Germinal center (tissue), 1 donor: ENCODE measurements around the gene FGD2.
A peak's percentile ranks its signal among the peaks of the same experiment; 100 is the strongest.
"Not testable (repeated sequence)": the region's sequence is repeated elsewhere in the genome, so short reads cannot be mapped to it uniquely, and the experiment has no call there.

ENCODE experiments used
- DNase-seq: peaks from one replicate; pipeline ENCODE4 v3.0.0; 2012; ENCODE audit warnings: mixed read lengths, low spot score

The FGD2 gene

DNA sequence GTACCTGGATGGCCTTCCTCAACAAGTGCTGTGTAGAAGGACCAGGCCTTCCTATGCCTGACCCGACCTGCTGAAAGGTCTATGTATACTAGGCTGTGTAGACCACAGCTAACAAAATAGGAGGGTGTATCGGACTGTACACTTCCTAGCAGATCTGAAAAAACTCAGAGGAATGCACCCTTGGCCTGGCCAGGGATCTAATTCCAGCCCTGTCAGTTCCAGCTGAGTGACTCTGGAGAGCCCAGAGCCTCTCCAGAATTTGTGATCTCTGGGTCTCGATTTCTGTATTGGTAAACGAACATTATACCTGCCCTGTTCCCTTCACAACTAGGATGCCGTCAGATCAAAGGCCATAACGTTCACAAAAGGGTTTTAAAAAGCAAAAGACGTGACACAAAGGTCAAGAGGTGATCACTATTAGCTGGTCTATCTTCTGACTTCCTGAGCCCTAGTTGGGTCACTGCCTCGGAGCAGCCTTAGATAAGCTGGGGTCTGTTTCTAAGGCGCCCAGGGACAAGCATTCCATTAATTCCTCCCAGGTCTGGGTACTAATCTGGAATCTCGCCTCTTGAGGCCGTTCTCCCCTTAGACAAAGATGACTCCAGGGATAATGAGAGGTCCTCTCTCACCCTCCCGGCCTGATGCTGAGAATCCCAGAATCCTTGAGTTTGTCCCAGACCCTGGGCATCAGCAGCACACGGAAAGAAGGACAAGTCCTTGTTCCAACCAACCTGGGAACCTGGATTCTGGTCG lies 33.4 kb upstream of the FGD2 start:
- DNase-seq, result no peak

DNA sequence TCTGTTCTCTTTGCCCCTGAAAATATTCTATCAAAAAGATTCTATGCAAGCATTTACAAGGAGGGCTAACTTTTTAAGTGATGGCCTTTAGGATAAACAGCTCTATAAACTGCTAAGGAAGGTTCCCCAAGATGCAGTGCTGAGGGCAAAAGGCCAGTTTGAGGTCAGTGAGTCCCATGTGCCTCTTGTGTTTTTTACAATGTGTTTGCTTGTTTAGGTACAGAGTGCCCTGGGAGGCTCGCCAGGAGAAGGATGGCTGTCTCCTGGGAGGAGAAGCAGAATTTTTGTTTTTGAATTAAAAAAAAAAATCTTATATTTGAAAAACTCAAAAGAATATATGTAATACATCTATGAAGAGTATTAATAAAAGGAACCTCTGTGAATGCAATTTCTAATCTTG lies 32.3 kb upstream of the FGD2 start:
- no peak for DNase-seq

DNA sequence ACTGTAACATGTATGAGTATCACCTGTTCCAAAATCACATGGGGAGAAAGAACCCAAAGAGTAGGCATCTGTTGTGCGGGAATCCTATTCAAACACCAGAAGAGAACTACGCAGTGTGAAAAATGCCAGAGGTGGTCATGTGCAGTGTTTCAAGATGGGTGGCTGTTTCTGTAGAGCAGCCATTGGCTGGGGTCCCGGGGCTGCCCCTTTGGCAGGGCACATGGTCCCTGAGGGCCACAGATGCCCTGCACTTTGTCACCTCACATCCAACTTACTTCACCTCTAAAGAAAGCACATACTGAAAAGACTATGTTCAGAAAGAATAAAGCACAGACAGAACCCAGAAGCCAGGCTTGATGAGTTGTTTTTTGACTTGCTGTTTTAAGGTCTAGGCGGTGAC lies 31.8 kb upstream of the FGD2 start:
- no peak for DNase-seq

DNA sequence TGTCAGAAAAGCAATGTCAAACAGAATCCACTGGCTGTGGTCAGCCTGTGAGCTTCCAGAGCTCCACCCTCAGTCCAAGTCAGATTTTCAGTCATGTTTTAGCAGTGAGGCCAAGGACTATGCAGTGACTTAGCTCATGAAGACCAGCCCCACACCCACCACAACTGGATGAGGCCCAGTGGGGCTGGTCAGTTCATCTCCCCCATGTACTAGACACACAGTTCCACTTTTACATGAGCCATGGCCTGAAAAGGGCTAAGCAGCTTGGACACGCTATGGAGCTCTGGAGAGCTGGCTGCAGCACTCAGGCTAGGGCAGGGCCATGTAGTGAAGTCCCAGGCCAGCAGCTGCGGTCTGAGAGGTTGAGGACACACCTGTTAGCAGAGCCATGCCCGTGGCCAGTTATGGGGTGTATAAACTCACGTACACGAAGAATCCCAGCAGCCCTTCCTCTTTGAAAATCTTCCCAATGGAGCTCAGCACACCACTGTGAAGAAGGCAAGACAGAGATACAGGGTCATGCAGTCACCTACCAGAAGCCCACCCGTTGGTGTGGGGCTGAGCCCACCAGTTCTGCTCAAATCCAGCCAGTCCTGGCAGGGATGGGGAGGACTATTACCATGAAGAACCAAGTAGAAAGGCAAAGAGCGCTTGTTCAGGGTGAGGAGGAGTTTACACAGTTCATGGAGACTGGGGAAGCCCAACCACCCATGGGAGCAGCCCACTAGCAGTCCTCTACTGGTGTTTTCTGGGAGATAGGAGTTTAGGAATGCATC lies 30.0 kb upstream of the FGD2 start:
- DNase-seq, result no peak

- DNase-seq, result no peak
Measured at GRCh38 chr6:36976007-36976264, 29.5 kb upstream of the FGD2 start.

DNA sequence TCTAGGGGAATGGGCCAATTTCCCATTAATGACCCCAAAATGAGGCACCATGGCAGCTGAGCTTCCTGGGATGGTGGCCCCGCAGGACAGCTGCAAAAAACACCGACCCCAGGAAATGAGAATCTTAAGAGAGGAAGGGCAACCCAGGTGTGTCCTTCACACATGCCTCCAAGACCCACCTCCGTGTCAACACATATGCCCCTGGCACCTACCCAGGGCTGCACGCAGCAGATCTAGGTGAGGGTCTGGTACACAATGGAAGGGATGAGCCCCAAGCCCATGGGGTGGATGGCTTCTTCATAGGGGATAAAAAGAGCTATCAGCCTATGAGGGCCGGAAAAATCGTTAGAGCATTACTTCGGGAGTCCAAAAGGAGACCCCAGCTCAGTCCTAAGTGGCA lies 28.9 kb upstream of the FGD2 start:
- DNase-seq, result no peak

GRCh38 chr6:36976931-36977330 lies 28.5 kb upstream of the FGD2 start:
- DNase-seq, result no peak

DNA sequence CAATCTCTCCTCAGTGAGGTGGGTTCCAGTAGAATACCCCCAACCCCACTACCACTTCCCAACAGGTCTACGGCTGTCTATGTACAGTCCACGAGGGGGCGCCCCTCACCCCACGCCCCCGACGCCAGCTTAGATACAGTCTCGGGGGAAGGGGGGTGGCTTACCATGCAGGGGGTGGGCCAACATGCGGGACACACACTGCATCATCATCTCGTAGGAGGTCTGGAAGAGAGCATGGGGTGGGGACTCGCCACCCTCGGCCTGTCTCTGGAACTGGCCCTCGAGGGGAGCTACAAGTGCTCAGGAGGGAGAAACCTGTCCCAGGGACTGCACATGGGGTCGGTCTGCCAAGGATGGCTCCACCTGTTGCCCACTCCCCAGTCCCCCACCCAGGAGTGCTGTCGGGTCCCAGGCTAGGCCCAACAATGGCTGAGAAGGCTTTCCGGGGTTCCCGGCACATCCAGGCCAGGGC lies 27.9 kb upstream of the FGD2 start:
- peak; percentile 71 for DNase-seq

GRCh38 chr6:36978421-36979346 lies 26.8 kb upstream of the FGD2 start:
- no peak for DNase-seq

DNA sequence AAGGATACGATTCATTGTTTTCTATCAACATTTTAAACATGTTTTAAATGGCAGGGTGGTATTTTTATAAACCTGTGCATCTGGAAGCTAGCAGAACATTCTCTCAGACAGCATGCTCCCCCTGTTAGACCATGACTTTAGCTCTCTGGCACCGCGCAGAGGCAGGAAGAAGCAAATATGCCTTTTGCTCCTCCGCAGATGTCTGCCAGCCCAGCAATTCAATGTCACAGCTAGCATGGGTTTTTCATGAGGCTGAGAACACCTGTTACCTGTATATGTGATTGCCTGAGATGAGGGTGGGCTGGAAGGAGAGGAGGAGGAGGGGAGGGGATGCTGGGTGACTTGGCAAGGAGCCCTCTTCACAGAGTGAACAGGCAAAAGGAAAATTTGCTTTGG lies 26.1 kb upstream of the FGD2 start:
- no peak for DNase-seq

DNA sequence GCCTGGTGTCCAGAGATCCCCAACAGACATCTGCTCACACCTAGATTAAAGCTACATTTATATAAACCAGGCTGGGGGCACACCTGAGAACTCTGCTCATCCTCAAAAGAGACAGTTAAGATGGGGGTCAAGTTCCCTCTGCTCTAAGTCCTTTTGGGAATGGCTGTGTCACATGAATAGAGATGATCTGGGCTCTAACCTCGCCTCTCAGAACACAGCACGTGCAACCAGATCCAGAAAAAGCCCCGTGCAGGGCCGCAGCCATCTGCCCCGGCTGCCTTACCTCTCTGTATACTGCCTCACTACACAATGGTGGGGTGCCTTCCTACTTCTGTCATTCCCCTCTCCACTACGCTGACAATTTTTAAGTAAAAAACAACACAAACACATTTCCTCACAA lies 25.3 kb upstream of the FGD2 start:
- no peak for DNase-seq

GRCh38 chr6:36980876-36981619 lies 24.4 kb upstream of the FGD2 start:
- no peak for DNase-seq

- no peak for DNase-seq
Measured at GRCh38 chr6:36983538-36983937, 21.9 kb upstream of the FGD2 start.

GRCh38 chr6:36984581-36985416 lies 20.7 kb upstream of the FGD2 start:
- no peak for DNase-seq

GRCh38 chr6:36985417-36985807 lies 20.0 kb upstream of the FGD2 start:
- DNase-seq, result no peak

- DNase-seq, result peak; percentile 96
Measured at GRCh38 chr6:36985808-36986703, 19.4 kb upstream of the FGD2 start, which contains the start of gene MTCH1. Gene MTCH1, minus strand, starts transcription at chr6:36986196. Its CDS starts 23 bp downstream, at chr6:36986173.

- no peak for DNase-seq
Measured at GRCh38 chr6:36986704-36987047, 18.8 kb upstream of the FGD2 start.

DNA sequence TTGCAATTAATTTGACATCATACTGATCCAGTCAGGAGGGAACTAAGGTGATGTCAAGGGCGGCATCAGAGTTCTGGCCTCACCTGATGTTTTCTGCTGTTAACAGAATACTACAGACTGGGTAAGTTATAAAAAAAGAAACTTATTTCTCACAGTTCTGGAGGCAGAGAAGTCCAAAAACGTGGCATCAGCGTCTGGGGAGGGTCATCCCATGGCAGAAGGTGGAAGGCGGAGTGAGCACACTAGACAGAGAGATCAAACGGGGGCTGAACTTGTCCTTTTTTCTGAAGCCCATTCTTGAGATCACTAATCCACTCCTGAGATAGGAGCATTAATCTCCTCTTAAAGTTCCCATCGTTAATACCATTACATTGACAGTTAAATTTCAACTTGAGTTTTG lies 16.2 kb upstream of the FGD2 start:
- DNase-seq, result no peak

DNA sequence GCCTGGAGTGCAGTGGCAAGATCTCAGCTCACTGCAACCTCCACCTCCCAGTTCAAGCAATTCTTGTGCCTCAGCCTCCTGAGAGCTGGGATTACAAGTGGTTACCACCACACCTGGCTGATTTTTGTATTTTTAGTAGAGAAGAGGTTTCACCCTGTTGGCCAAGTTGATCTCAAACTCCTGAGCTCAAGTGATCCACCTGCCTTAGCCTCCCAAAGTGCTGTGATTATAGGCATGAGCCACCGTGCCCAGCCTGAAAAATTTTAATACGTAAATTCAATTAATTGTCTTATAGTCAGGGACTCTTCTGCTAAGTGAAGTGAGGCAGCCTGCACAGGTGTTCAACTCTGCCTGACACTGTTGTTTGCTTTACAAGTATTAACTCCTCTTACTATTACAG lies 15.1 kb upstream of the FGD2 start:
- DNase-seq, result not testable (repeated sequence)
